Activated CD4-positive, alpha-beta T cell treated with anti-CD3 and anti-CD28 coated beads for 36 hours (primary cell): ENCODE measurements around the gene DDI2. TPM values are rescaled to one million over a fixed set of nuclear protein-coding genes. Genes with fewer than 3 reads are reported as not detected.

Experiments used
- ATAC-seq: fragments of 200-7000 bp; cut with Tn5 transposase; one replicate; pipeline ENCODE4 v1.10.0; 2021; ENCODE audit warnings: mild to moderate bottlenecking, moderate library complexity
- CTCF ChIA-PET: fragments of 350-600 bp; sonication (Branson Sonifier 250); formaldehyde crosslinking; loops from one replicate; lab custom pipeline; 2021; ENCODE audit warnings: antibody characterized with exemption; lab: Charles Lee
- POLR2A ChIA-PET: fragments of 350-600 bp; sonication (Branson Sonifier 250); formaldehyde crosslinking; loops from one replicate; lab custom pipeline; 2021; ENCODE audit warnings: antibody characterized with exemption, inconsistent platforms; lab: Charles Lee
- DNase-seq: peaks from one replicate; pipeline ENCODE4 v3.0.0-alpha.2; 2020
- H3K27ac Mint-ChIP-seq: one replicate; pipeline ENCODE4 v1.8.0; 2021; ENCODE audit warnings: mixed read lengths
- H3K27me3 Mint-ChIP-seq: one replicate; pipeline ENCODE4 v1.8.0; 2021; ENCODE audit warnings: mixed read lengths
- H3K36me3 Mint-ChIP-seq: one replicate; pipeline ENCODE4 v1.8.0; 2021; ENCODE audit warnings: low read depth, mixed read lengths
- H3K4me1 Mint-ChIP-seq: one replicate; pipeline ENCODE4 v1.8.0; 2021; ENCODE audit warnings: mixed read lengths
- H3K4me3 Mint-ChIP-seq: one replicate; pipeline ENCODE4 v1.8.0; 2021; ENCODE audit warnings: mild to moderate bottlenecking, moderate library complexity, mixed read lengths
- H3K9me3 Mint-ChIP-seq: one replicate; pipeline ENCODE4 v1.8.0; 2021; ENCODE audit warnings: low read depth, mixed read lengths
- intact Hi-C, 2 experiments: fragments of 100-400 bp; cut with DNase I in 1 of 2; cut with micrococcal nuclease in 1 of 2; formaldehyde crosslinking; loops; one replicate each; pipeline versions ENCODE4 v1.14.2 to v1.15.1; 2022 to 2024; cut with DNase I, micrococcal nuclease
- total RNA-seq, 2 experiments: library from RNA; stranded (reverse); gene quantifications; one replicate each; pipeline ENCODE4 v1.2.3, GENCODE V29; 2021

DDI2 gene
- total RNA-seq, 2 experiments from 2014 or later: 30.2 to 34.0 TPM

DNA sequence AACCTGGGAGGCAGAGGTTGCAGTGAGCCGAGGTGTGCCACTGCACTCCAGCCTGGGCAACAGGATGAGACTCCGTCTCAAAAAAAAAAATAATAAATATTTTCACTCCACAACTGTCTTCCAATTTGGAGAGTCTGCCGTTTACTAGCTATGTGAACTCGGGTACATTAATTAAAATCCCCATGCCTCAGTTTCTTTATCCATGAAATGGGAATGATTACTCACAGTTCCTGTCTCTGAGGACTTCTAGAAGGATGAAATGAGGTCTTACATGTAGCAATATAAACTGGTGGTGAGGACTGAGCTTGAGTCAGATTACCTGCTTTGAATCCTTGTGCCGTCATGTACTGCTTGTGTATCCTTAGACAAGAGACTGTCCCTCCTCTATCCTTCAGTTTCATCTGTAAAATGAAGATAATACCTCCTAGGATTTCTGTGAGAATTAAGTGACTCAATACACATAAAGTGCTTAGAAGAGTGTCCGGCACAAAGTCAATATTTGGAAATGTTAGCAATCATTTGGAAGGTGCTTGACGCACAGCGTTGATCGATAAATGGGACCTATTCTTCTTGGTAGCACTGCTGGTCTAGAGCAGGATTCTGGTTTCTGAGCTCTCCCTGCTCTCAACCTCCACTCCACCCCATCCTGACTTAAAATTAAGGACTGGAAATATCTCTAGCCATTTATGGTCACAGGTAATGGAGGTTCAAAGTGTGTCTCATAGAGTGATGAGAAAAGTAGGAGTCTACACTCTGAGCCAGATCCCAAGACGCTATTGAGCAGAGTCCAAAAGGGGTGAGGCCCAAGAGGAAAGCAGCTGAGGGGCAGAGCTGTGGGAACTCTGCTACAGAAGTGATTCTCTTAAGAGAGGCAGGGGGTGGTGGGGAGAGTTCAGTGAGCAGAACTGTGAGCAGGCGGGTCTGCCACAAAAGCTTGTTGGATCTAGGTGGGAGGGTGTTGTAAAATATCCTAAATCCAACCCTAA is 11.6 kb upstream of the DDI2 start:
- ChIA-PET CTCF (interaction anchor here (0.9 to 1.0 kb wide), 2 partner anchors 9 to 135 kb away, joined by 3 to 5 read pairs; no protein-coding TSS in a partner anchor), POLR2A (interaction anchor here (0.6 kb wide), 1 partner anchor 49 kb away, joined by 5 read pairs; no protein-coding TSS in a partner anchor)
- DNase-seq: no peak
- intact Hi-C loops: no loop called here
- no peak for ATAC-seq
- Mint-ChIP-seq H3K27ac (no peak overlapping the region), H3K4me1 (peaks cover 11% of the 10 kb centered on the region), H3K9me3 (no peaks in the 10 kb centered on the region), H3K4me3 (no peak overlapping the region), H3K36me3 (no peaks in the 10 kb centered on the region), H3K27me3 (no peaks in the 10 kb centered on the region)

DNA sequence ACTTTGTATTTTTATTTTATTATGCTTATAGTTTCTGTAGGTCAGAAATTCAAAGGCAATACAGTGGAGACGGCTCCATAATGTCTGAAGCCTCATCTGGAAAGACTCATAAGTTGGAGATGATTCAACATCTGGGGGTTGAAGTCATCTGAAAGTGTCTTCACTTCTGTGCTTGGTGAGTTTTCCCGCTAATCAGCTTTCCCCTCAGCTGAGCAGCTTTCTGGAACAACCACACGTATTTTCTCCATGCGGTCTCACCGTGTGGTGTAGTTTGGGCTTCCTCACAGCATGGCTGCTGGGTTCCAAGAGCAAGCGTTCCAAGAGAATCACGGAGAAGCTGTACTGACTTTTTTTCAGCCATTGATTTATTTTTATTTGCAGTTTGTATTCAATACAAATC is 7.6 kb upstream of the DDI2 start:
- intact Hi-C loops: loop anchor here in 1 of 2 experiments (2.0 kb wide), 1 partner anchor 13 kb away; no protein-coding TSS in a partner anchor
- Mint-ChIP-seq H3K36me3 (no peaks in the 10 kb centered on the region), H3K27me3 (no peaks in the 10 kb centered on the region), H3K9me3 (no peaks in the 10 kb centered on the region), H3K27ac (no peak overlapping the region), H3K4me3 (no peak overlapping the region), H3K4me1 (no peaks in the 10 kb centered on the region)
- ATAC-seq (no peak), DNase-seq (no peak)
- CTCF ChIA-PET: no interaction called here
- POLR2A ChIA-PET: no interaction called here

DNA sequence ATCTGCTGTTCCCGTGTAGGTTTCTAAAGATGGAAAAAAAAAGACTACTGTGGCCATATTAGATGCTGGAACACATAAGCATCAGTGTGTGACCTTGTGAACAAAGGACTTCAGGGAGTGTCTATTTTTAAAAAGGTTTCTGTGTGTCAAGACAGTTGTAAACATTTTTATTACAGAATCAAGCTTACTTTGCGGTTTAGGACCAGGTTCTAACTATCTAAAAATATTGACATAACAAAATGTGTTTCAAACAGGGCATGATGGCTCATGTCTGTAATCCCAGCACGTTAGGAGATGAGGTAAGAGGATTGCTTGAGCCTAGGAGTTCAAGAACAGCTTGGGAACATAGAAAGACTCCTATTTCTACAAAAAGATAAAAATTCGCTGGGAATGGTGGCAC is 7.1 kb upstream of the DDI2 start:
- H3K36me3 Mint-ChIP-seq: no peaks in the 10 kb centered on the region
- POLR2A ChIA-PET: no interaction called here
- no peaks in the 10 kb centered on the region for H3K27me3 Mint-ChIP-seq
- ATAC-seq (no peak), DNase-seq (no peak)
- CTCF ChIA-PET: interaction anchor here (0.6 kb wide), 1 partner anchor 521 kb away, joined by 3 read pairs; no protein-coding TSS in a partner anchor
- intact Hi-C loops: loop anchor here in 1 of 2 experiments (2.0 kb wide), 1 partner anchor 13 kb away; no protein-coding TSS in a partner anchor
- no peaks in the 10 kb centered on the region for H3K9me3 Mint-ChIP-seq
- no peak overlapping the region for H3K4me3 Mint-ChIP-seq
- no peaks in the 10 kb centered on the region for H3K4me1 Mint-ChIP-seq
- H3K27ac Mint-ChIP-seq: no peak overlapping the region

DNA sequence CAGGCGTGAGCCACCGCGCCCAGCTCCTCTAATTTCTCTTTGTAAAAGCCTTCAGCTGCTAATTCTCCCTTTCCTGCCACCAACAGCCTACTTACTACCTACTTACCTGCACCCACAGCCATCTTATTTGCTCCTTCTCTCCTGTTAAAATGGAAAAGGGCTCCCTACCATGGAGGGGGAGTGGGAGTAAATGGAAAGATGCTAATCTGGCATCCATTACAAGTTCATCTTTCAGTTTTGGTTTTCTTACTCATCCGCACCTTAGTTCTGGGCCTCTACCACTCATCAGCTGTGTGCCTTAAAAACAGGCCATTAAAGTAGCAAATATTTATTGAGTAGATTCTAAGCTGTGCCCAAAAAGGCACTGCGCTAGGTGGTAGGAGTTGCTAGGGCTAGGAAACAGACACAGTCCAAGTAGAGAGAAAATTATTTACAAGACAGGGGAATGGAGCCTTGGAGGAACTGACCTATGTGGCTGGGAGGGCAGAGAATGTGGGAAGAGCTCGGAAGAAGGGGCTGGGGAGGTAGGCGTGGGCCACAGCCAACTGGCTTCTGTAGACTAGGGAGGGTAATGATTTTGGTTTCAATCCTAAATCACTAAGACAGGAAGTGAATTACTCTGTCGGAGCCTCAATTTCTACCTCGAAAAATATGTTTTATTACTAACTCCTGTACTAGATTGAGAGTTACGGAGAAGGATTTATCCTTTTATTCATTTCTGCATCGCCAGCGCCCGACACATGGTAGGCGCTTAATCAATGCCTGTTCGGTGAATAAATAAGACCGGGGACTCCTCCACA is 685 bp upstream of the DDI2 start:
- H3K4me1 Mint-ChIP-seq: peaks cover 40% of the 10 kb centered on the region
- ChIA-PET POLR2A (no interaction called here), CTCF (interaction anchor here (0.6 to 0.7 kb wide), 2 partner anchors 21 to 39 kb away, joined by 4 to 5 read pairs; no protein-coding TSS in a partner anchor)
- no peaks in the 10 kb centered on the region for H3K9me3 Mint-ChIP-seq
- ATAC-seq (peak; percentile 30), DNase-seq (peak; percentile 10)
- H3K36me3 Mint-ChIP-seq: peaks cover 15% of the 10 kb centered on the region
- intact Hi-C loops: loop anchor here (1.0 to 5.0 kb wide), 22 partner anchors 13 to 1914 kb away; partner anchors contain the start of genes DNAJC16 (in 2 of the 2), PLEKHM2 (in 2 of the 2), SPEN (in 2 of the 2) and CPLANE2 (in 1 of the 2)
- peak overlapping the region; percentile 94 for H3K4me3 Mint-ChIP-seq
- H3K27ac Mint-ChIP-seq: peak overlapping the region; percentile 90
- H3K27me3 Mint-ChIP-seq: no peaks in the 10 kb centered on the region

DNA sequence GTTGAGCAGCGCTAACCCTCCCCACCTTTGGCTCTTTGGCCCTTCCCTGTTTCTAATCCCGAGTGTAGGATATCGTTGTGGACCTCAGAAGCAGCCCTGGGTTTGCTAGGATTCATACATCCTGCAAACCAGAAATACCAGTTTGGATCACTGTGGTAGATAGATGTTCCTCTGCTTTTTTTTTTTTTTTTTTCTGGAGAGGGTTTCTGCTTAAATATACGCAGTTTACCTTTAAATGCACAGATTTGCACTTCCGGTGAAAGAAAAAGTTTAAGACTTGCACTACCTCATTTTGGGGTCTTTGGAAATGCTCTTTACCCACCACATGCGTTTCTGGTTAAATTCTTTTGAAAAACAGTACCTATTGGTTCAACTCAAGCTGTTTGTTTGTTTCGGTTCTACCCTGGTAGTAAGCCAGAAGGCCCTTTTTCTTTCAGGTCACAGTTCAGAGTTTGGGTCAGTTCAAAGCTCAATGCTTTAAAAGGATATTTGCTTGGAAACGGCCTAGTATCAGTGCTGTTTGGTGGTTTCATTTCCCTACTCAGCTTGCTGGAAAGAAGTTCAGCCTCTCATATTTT is 908 bp downstream of the DDI2 start:
- DNase-seq: no peak
- H3K27me3 Mint-ChIP-seq: no peaks in the 10 kb centered on the region
- H3K36me3 Mint-ChIP-seq: peaks cover 18% of the 10 kb centered on the region
- intact Hi-C loops: loop anchor here (5.0 kb wide), 6 partner anchors 36 to 1916 kb away; partner anchors contain the start of genes FHAD1 (in 1 of the 2), PRDM2 (in 1 of the 2), RCC2 (in 1 of the 2) and SPEN (in 1 of the 2)
- peak overlapping the region; percentile 95 for H3K27ac Mint-ChIP-seq
- peaks cover 53% of the 10 kb centered on the region for H3K4me1 Mint-ChIP-seq
- ChIA-PET CTCF (interaction anchor here (0.6 to 2.1 kb wide), 8 partner anchors 9 to 227 kb away, joined by 3 to 7 read pairs (median 4); partner anchors contain the start of gene AGMAT), POLR2A (interaction anchor here (0.5 to 1.4 kb wide), 7 partner anchors 15 to 995 kb away, joined by 3 to 4 read pairs (median 3); partner anchors contain the start of genes DNAJC16 and NBPF1)
- ATAC-seq: peak; percentile 12
- peak overlapping the region; percentile 94 for H3K4me3 Mint-ChIP-seq
- H3K9me3 Mint-ChIP-seq: no peaks in the 10 kb centered on the region

DNA sequence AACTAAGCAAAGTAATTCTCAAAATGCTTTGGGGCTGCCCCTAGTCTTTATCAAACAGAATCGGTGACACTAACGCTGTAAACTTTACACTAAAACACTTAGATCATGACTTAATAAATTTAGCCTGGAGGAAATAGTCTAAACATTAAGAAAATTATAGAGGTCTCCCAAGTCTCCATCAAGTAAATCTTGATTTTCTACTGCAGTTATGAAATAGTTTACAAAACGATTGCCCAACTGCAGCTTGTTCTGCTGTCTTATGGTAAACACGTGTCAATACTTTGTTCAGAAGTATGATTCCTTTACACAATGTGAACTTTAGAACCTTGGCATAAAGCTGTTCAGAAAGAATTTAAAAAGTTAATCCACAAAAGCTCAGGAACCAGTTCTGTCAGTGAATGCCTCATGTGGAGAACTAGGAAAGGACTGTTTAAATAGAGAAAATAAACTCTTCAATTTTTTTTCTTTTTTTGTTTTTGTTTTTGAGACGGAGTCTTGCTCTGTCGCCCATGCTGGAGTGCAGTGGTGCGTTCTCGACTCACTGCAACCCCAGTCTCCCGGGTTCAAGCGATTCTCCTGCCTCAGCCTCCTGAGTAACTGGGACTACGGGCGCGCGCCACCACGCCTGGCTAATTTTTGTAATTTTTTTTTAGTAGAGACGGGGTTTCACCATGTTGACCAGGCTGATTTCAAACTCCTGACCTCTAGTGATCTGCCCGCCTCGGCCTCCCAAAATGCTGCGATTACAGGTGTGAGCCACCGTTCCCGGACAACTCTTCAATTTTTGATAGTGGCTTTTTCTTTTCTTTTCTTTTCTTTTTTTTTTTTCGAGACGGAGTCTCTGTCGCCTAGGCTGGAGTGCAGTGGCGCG is 1.6 kb downstream of the DDI2 start:
- intact Hi-C loops: loop anchor here (5.0 kb wide), 6 partner anchors 37 to 1917 kb away; partner anchors contain the start of genes FHAD1 (in 1 of the 2), PRDM2 (in 1 of the 2), RCC2 (in 1 of the 2) and SPEN (in 1 of the 2)
- Mint-ChIP-seq H3K9me3 (no peaks in the 10 kb centered on the region), H3K4me1 (peaks cover 55% of the 10 kb centered on the region), H3K4me3 (peak overlapping the region; percentile 94), H3K27me3 (no peaks in the 10 kb centered on the region), H3K36me3 (peaks cover 18% of the 10 kb centered on the region), H3K27ac (peak overlapping the region; percentile 95)
- ATAC-seq (no peak), DNase-seq (no peak)
- CTCF ChIA-PET: interaction anchor here (0.6 to 2.1 kb wide), 8 partner anchors 9 to 228 kb away, joined by 3 to 7 read pairs (median 4); partner anchors contain the start of gene AGMAT
- POLR2A ChIA-PET: interaction anchor here (0.5 to 1.4 kb wide), 5 partner anchors 40 to 994 kb away, joined by 3 to 4 read pairs (median 3); partner anchors contain the start of genes DNAJC16 and NBPF1

DNA sequence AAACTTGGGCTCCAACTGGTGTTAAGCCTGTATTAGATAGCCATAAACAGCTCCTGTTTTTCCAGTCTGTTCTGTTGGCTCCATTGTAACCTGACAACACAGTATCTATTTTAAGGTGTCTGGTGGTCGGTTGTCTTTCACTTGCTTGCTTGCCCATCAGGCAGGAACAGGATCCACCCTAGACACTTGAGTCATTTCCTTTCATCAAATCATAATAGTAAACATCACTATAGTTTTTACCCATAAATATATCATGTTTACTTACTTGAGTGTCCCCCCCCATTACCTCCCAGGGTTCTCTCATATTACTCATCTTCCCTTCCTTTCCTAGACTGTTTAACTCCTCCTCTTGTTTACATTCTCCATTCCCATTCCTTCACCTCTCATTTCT is 2.9 kb downstream of the DDI2 start:
- DNase-seq (no peak), ATAC-seq (no peak)
- peak overlapping the region; percentile 37 for H3K27ac Mint-ChIP-seq
- no peaks in the 10 kb centered on the region for H3K9me3 Mint-ChIP-seq
- H3K27me3 Mint-ChIP-seq: no peaks in the 10 kb centered on the region
- CTCF ChIA-PET: no interaction called here
- peaks cover 66% of the 10 kb centered on the region for H3K4me1 Mint-ChIP-seq
- intact Hi-C loops: no loop called here
- POLR2A ChIA-PET: no interaction called here
- no peak overlapping the region for H3K4me3 Mint-ChIP-seq
- peaks cover 21% of the 10 kb centered on the region for H3K36me3 Mint-ChIP-seq

DNA sequence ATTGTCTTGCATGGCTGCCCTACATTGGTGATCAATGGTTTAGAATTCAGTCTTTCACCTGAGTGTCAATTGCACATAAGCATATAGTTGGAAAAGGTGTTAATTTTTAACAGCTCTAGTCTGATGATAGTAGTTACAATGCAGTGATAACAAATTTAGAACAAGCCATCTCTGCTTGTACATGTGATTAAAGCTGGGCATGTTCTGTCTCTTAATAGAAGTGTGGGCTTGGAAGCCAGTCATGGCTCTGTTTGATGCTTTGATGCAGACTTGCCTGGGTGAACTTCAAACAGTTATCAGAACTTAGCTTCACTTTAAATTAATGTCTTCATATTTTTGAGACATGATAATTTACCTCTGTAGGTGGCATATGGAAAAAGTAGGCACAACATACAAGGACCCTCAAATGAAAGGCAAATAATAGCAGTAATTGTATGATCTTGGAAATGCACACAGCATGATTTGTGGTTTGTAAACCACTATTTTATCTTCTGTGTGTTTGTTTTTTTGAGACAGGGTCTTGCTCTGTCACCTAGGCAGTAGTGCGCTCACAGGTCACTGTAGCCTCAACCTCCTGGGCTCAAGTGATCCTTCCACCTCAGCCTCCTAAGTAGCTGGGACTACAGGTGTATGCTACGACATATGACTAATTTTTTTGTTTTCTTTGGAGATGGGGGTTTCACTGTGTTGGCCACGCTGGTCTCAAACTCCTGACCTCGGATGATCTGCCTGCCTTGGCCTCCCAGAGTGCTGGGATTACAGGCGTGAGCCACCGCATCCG is 3.8 kb downstream of the DDI2 start:
- Mint-ChIP-seq H3K27me3 (no peaks in the 10 kb centered on the region), H3K9me3 (no peaks in the 10 kb centered on the region), H3K36me3 (peaks cover 23% of the 10 kb centered on the region), H3K4me3 (no peak overlapping the region), H3K27ac (no peak overlapping the region), H3K4me1 (peaks cover 72% of the 10 kb centered on the region)
- CTCF ChIA-PET: interaction anchor here (0.7 kb wide), 1 partner anchor 9 kb away, joined by 3 read pairs; no protein-coding TSS in a partner anchor
- POLR2A ChIA-PET: interaction anchor here (0.6 kb wide), 1 partner anchor 92 kb away, joined by 3 read pairs; no protein-coding TSS in a partner anchor
- DNase-seq (no peak), ATAC-seq (no peak)
- intact Hi-C loops: no loop called here

DNA sequence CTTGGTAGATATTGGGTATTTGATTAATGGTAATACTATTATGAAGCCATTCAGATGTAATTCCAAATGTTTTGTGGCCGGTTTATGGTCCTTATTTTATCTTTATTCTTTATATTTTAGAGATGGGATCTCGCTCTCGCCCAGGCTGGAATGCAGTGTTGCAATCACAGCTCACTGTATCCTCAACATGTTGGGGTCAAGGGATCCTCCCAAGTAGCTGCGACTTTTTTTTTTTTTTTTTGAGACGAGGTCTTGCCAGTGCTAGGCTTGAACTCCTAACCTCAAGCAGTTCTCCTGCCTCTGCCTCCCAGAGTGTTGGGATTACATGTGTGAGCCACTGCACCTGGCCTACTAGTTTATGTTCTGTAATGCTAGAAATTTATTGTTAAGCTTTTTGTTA is 4.7 kb downstream of the DDI2 start:
- Mint-ChIP-seq H3K4me3 (no peak overlapping the region), H3K4me1 (peaks cover 72% of the 10 kb centered on the region), H3K27ac (no peak overlapping the region), H3K9me3 (no peaks in the 10 kb centered on the region), H3K36me3 (peaks cover 30% of the 10 kb centered on the region), H3K27me3 (no peaks in the 10 kb centered on the region)
- ATAC-seq: no peak
- DNase-seq: no peak
- ChIA-PET POLR2A (no interaction called here), CTCF (no interaction called here)
- intact Hi-C loops: no loop called here
